Left cardiac atrium (tissue), 4 donors: ENCODE measurements around the gene ZDHHC1. TPM values are rescaled to one million over a fixed set of nuclear protein-coding genes. Genes with fewer than 3 reads are reported as not detected.

Source experiments
- ATAC-seq, 2 donors: fragments of 200-7000 bp; cut with Tn5 transposase; one replicate each; pipeline ENCODE4 v1.9.1; 2020; ENCODE audit warnings: mild to moderate bottlenecking in 2 of 2, moderate library complexity in 2 of 2
- DNase-seq: peaks from one replicate; pipeline ENCODE4 v3.0.0-alpha.2; 2020
- intact Hi-C, 2 donors: fragments of 100-400 bp; cut with DNase I; formaldehyde crosslinking; loops; one replicate each; pipeline versions ENCODE4 v1.14.1 to v1.15.1; 2022 to 2023
- total RNA-seq, 2 donors: library from RNA; stranded (reverse); fragmentation: NEBNext Ultra II Directional; extraction: Animal tissue kit (Norgen Biotek cat#: 25700); gene quantifications; one replicate each; pipeline ENCODE4 v1.2.1, GENCODE V29; 2021
- donor health status: DM: no; HTN: yes; CAD: no.
- donor health status: DM: no; HTN: yes; CAD: no; lungs with severe emphysema.
- donor health status: DM: yes; HTN: yes; CAD: no.
- donor health status: Dilated cardiomyopathy.

Gene ZDHHC1
- total RNA-seq, 2 donors from 2014 or later, result 4.6 to 6.8 TPM

GRCh38 chr16:67449739-67450138 lies 33.5 kb upstream of the ZDHHC1 start:
- intact Hi-C loops, result no loop called here
- ATAC-seq, result peak; percentile 12 to 63
- peak; percentile 66 for DNase-seq

DNA sequence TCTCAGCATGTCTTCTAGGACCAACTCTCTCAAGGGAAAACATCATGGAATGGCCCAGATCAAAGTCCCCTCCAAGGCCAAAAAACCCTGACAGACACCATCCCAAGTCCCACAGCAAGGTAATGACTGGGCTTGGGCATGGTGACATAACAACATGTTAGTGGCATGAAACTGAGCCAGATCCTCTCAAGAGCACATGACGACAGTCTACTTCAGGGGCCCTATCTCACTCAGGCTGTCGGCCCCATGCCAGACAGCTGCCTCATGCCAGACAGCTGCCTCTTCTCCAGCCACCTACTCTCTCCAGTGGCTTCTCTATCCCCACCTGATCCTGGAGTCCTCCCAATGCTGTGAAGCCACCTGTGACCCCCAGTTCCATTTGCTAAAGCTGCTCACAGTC lies 33.1 kb upstream of the ZDHHC1 start:
- peak; percentile 69 for DNase-seq
- intact Hi-C loops, result no loop called here

DNA sequence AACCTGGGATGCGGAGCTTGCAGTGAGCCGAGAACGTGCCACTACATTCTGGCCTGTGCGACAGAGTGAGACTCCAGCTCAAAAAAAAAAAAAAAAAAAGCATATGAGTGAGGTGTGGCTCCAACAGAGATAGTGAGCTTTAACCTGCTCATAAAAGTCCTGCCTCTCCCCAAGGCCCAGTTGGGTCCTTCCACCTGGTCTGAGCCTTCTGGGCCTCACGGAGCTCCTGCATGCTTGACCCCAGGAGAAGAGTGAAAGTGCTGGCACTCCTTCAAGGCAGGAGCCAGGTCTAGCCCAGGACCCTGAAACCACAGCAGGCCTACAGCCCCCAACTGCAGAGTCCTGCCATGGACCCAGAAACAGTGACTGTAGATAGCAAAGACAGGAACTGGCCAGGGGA lies 32.3 kb upstream of the ZDHHC1 start:
- intact Hi-C loops, result no loop called here
- no peak for ATAC-seq

More for the DNA sequence above, 33.1 kb upstream of the ZDHHC1 start:
- peak; percentile 52 to 53 for ATAC-seq

GRCh38 chr16:67447508-67448076 lies 31.3 kb upstream of the ZDHHC1 start:
- intact Hi-C loops, result no loop called here
- peak; percentile 16 to 19 for ATAC-seq
- no peak for DNase-seq

More for the DNA sequence above, 32.3 kb upstream of the ZDHHC1 start:
- no peak for DNase-seq

DNA sequence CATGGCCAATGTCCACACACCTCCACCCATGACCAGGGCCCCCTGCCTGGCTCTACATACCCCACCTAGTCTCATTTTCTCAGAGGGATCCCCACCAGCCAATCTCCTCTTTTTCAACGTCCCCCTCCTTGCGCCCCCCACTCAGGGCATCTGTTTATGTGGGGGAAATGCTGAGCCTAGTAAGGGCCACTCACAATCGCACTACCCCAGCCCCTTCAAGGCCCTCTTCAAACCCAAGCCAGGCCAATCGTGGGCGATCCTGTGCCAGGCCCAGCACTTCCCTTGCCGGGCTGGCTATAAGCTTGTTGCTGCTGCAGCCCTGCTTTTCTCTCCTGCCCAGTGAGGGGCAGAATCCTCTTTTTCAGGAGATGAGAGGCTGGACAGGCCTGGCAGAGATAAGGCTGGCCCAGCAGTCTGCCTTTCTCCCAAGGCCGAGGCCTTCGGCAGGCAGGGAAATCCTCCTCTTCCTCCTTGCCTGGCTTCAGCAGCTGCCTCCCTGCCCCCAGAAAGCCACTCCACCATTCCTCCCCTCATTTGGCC lies 30.8 kb upstream of the ZDHHC1 start:
- ATAC-seq, result no peak
- DNase-seq, result no peak
- intact Hi-C loops, result no loop called here

DNA sequence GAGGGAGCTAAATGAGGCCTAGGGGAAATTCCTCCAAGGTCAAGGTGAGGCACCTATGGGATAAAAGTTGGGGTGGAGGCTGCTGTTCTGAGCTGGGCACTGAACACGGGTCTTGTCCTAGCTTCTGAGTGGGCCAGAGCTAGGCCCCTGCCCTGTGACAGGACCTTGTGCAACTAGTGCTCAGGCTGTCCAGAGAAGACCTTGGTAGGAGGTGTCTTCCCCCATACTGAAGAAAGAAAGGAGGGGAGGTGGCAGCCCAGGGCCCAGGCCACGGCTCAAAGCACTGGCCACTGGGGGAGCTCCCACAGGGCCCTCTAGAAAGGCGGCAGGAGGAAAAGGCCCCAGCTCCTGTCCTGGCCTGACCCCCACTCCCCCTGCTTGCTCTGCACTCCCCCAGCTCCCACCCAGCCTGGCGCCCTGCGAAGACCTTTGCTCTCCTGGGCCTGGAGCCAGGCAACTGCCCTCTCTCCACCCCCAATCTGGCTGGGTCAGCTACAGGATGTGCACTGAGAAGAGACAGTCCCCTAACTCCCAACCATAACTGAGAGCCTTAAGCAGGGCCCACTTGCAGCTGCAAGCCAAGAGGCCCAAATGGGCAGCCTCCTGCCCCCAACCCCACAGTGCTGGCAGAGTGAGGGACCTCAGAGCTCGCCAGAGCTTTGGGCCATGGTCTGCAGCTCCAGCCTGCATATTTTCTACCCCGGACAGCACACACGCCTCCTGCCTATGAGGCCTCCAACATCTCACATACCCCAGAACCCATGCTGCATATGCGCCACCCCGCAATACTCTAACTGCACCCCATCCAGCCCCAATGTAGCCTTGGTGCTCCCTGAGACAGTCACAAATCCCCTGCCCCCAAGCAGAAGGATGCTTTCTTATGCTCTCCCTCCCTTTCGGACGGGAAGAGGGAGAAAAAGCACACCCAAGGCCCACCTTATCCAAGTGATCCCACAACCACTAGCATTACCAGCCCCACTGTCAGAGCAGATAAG lies 29.9 kb upstream of the ZDHHC1 start:
- intact Hi-C loops, result no loop called here
- ATAC-seq (peak; percentile 16 to 39), DNase-seq (peak; percentile 68)

- intact Hi-C loops, result no loop called here
- peak in 1 of 2 donors; percentile 20 for ATAC-seq
- DNase-seq, result no peak
These were observed 29.2 kb upstream of the ZDHHC1 start for GRCh38 chr16:67445441-67445912.

DNA sequence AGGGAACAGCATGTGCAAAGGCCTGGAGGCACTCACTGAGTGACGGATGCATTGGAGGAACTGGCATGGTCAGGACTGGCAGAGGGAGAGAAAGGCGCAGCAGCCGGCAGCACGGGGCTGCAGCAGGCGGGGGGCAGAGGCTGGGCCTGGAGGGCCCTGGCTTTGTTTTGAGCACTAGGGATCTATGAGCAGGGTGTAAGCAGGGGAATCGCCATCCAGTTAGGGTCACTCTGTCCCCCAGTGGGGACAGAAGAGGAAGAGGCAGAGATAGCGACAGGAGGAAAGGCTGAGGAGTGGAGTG lies 28.8 kb upstream of the ZDHHC1 start:
- DNase-seq, result no peak
- ATAC-seq, result no peak
- intact Hi-C loops, result no loop called here

- peak in 1 of 2 donors; percentile 10 for ATAC-seq
- intact Hi-C loops, result no loop called here
- no peak for DNase-seq
These were observed 28.2 kb upstream of the ZDHHC1 start for GRCh38 chr16:67444259-67445125.

DNA sequence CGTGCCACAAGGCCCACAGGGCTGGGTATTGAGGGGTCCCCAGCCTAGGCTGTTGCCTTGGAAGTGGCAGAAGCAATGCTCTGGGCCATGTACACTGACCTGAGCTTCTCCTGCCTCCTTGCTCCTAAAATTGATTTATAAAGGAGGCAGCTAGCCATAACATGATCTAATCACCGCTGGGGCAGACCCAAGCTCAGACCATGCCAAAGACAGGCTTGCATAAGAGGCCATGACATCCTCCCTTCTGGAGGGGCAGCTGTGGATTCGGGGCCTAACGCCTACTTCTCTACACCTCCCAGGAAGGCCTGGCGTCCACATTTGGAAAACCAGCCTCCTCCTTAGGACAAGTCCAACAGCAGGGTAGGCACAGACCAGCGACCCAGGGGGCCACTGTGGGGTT lies 27.0 kb upstream of the ZDHHC1 start:
- ATAC-seq (peak; percentile 42 to 50), DNase-seq (peak; percentile 64)
- intact Hi-C loops, result no loop called here

- DNase-seq (no peak), ATAC-seq (no peak)
- intact Hi-C loops, result no loop called here
These were observed 26.4 kb upstream of the ZDHHC1 start for GRCh38 chr16:67442581-67443255.

DNA sequence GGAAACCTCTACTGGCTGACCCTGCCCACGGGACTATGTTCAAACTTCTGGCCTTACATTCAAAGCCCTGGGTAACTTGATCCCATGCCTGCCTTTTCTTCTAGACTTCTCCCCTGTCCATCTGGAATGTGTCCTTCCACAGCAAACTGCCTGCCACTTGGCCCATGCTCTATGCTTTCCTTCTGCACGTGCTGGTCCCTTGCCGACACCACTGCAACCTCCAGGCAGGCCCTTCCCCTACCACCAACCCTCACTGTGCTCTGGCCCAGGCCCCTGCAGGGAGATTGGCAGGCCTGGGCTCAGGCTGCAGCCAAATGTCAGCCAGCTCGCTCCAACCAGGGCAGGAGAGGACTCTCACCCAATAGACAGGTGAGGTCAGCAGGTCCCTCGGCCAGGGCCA lies 25.6 kb upstream of the ZDHHC1 start:
- intact Hi-C loops, result no loop called here
- ATAC-seq (peak in 1 of 2 donors; percentile 58), DNase-seq (no peak)

GRCh38 chr16:67441271-67441753 lies 25.0 kb upstream of the ZDHHC1 start:
- ATAC-seq (peak; percentile 3 to 34), DNase-seq (no peak)
- intact Hi-C loops, result no loop called here

DNA sequence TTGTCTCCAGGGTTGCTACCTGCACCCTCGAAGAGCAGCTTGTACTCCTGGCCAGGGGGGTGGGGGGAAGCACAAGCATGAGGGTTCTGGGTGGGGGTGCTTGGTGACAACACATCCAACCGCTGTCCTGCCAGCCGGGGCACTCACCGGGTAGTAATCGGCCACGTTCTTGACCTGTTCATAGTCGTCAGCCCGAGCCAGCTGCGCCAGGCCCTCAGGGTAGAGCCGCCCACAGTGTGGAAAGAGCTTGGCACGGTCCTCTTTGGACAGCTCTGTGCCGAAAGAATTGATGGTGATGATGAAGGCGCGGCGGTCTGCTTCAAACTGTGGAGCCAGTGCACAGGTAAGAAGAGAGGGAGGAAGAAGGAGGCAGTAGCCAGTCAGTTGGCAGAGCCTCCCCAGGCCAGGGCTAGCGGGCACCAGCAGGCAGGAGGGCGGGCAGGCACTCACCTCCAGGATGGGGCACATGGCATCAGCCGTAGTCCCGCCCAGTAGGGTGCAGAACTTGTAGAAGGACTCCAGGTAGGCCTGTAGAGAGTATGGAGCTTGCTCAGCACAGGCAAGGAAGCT lies 22.6 kb upstream of the ZDHHC1 start:
- ATAC-seq (no peak), DNase-seq (no peak)
- intact Hi-C loops, result no loop called here

- DNase-seq (no peak), ATAC-seq (no peak)
- intact Hi-C loops, result no loop called here
These were observed 22.0 kb upstream of the ZDHHC1 start for GRCh38 chr16:67438098-67438791.

DNA sequence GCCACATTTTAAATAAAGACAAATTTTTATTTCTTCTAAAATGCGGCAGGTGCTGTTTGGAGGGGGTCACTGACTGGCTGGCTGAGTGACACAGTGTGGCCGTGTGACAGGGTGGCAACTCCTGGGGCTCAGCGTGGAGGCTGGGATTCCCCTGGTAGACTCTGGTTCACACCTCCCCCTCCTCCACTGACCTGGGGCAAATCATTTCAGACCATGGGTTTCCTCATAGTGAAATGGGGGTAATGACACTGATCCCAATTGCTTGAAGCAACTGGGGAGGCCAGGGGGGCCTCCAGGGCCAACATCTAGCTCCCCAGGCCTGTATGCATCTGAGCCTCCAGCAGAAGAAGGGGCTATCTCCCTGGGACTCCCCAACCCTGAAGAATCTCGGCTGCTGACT lies 21.2 kb upstream of the ZDHHC1 start:
- intact Hi-C loops, result no loop called here
- DNase-seq (no peak), ATAC-seq (no peak)

DNA sequence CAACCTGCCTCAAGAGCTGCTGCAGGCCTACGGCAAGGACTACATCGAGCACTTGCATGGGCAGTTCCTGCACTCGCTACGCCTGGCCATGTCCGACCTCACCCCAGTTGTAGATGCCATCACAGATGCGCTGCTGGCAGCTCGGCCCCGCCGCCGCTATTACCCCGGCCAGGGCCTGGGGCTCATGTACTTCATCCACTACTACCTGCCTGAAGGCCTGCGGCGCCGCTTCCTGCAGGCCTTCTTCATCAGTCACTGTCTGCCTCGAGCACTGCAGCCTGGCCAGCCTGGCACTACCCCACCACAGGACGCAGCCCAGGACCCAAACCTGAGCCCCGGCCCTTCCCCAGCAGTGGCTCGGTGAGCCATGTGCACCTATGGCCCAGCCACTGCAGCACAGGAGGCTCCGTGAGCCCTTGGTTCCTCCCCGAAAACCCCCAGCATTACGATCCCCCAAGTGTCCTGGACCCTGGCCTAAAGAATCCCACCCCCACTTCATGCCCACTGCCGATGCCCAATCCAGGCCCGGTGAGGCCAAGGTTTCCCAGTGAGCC lies 20.4 kb upstream of the ZDHHC1 start:
- ATAC-seq (no peak), DNase-seq (no peak)
- intact Hi-C loops, result no loop called here
